ENCODE results near the gene P3H2.

- TF ChIP-seq POLR2AphosphoS5 (IDR thresholded peaks at IDR 0.05; ENCODE audit: low read depth, low read length): no peak
- TF ChIP-seq CTCF (IDR thresholded peaks at IDR 0.05): no peak
- no peak for TF ChIP-seq REST (IDR thresholded peaks at IDR 0.05; ENCODE audit: insufficient read depth in 1 of 2, low read depth in 2 of 2, low read length in 1 of 2)
Observed at GRCh38 chr3:190084983-190085382, 35.7 kb downstream of the P3H2 start.

All from Panc1 (cell line).